Activated B cell treated with CpG ODN at 0.5 μM for 24 hours (primary cell): ENCODE data around the gene CCDC47. TPM values are rescaled to one million over a fixed set of nuclear protein-coding genes. Genes with fewer than 3 reads are reported as not detected.

Experiments used
- ATAC-seq: fragments of 200-7000 bp; cut with Tn5 transposase; one replicate; pipeline ENCODE4 v1.10.0; 2021; ENCODE audit warnings: low read depth, mild to moderate bottlenecking, moderate library complexity
- CTCF ChIA-PET: fragments of 350-600 bp; sonication (Branson Sonifier 250); formaldehyde crosslinking; loops from one replicate; lab custom pipeline; 2021; ENCODE audit warnings: antibody characterized with exemption; lab: Charles Lee
- POLR2A ChIA-PET: fragments of 350-600 bp; sonication (Branson Sonifier 250); formaldehyde crosslinking; loops from one replicate; lab custom pipeline; 2021; ENCODE audit warnings: antibody characterized with exemption; lab: Charles Lee
- DNase-seq: peaks from one replicate; pipeline ENCODE4 v3.0.0; 2022
- H3K27ac Mint-ChIP-seq: one replicate; pipeline ENCODE4 v1.8.0; 2020; ENCODE audit warnings: mixed read lengths
- H3K27me3 Mint-ChIP-seq: one replicate; pipeline ENCODE4 v1.8.0; 2021; ENCODE audit warnings: mixed read lengths
- H3K36me3 Mint-ChIP-seq: one replicate; pipeline ENCODE4 v1.8.0; 2021; ENCODE audit warnings: low read depth, mixed read lengths
- H3K4me1 Mint-ChIP-seq: one replicate; pipeline ENCODE4 v1.8.0; 2021; ENCODE audit warnings: mixed read lengths
- H3K4me3 Mint-ChIP-seq: one replicate; pipeline ENCODE4 v1.8.0; 2020; ENCODE audit warnings: mild to moderate bottlenecking, mixed read lengths
- H3K9me3 Mint-ChIP-seq: one replicate; pipeline ENCODE4 v1.8.0; 2020; ENCODE audit warnings: mixed read lengths
- CTCF ChIP-seq: fragments of 200-600 bp; IDR thresholded peaks from one replicate; pipeline ENCODE4 v1.8.0; 2022; ENCODE audit warnings: antibody characterized with exemption, mild to moderate bottlenecking
- intact Hi-C: fragments of 100-400 bp; cut with micrococcal nuclease; formaldehyde crosslinking; loops from one replicate; pipeline ENCODE4 v1.15.1; 2024
- total RNA-seq: library from RNA; stranded (reverse); gene quantifications from 2 replicates; pipeline ENCODE4 v1.2.3, GENCODE V29; 2022

Gene CCDC47
- total RNA-seq, 1 donor from 2014 or later = 47.6 TPM

- no peaks in the 10 kb centered on the region for H3K9me3 Mint-ChIP-seq
- ATAC-seq = no peak
- no peak for TF ChIP-seq CTCF
- peaks cover 98% of the 10 kb centered on the region for H3K36me3 Mint-ChIP-seq
- no peaks in the 10 kb centered on the region for H3K27me3 Mint-ChIP-seq
- ChIA-PET CTCF (interaction anchor here (0.6 kb wide), 1 partner anchor 24 kb away, joined by 3 read pairs; no protein-coding TSS in a partner anchor), POLR2A (interaction anchor here (1.2 kb wide), 1 partner anchor 42 kb away, joined by 5 read pairs; the partner anchor contains the start of genes CCDC47 and DDX42)
- DNase-seq = no peak
- intact Hi-C loops = no loop called here
- peaks cover 9% of the 10 kb centered on the region for H3K4me1 Mint-ChIP-seq
- H3K27ac Mint-ChIP-seq = no peak overlapping the region
- H3K4me3 Mint-ChIP-seq = no peak overlapping the region
Observed at GRCh38 chr17:63816123-63816522, 42.7 kb upstream of the CCDC47 start.

DNA sequence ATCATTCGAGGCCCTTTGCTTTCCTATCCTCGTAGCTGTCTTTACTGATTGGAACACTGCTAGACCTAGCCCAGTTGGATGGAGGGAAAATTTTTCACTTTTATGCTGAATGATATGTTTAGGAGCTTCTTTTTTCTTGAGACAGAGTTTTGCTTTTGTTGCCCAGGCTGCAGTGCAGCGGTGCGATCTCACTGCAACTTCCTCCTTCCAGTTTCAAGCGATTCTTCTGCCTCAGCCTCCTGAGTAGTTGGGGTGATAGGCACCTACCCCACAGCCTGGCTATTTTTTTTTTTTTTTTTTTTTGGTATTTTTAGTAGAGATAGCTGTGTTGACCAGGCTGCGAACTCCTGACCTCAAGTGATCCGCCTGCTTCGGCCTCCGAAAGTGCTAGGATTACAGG, 36.6 kb upstream of the CCDC47 start:
- no peak for TF ChIP-seq CTCF
- ATAC-seq (peak; percentile 65), DNase-seq (no peak)
- H3K27me3 Mint-ChIP-seq = no peaks in the 10 kb centered on the region
- ChIA-PET CTCF (interaction anchor here (1.0 to 1.1 kb wide), 2 partner anchors 67 to 112 kb away, joined by 3 read pairs; no protein-coding TSS in a partner anchor), POLR2A (interaction anchor here (1.8 kb wide), 1 partner anchor 36 kb away, joined by 5 read pairs; the partner anchor contains the start of genes CCDC47 and DDX42)
- H3K9me3 Mint-ChIP-seq = no peaks in the 10 kb centered on the region
- H3K4me3 Mint-ChIP-seq = no peak overlapping the region
- H3K36me3 Mint-ChIP-seq = peaks cover 93% of the 10 kb centered on the region
- peaks cover 15% of the 10 kb centered on the region for H3K4me1 Mint-ChIP-seq
- peak overlapping the region; percentile 36 for H3K27ac Mint-ChIP-seq
- intact Hi-C loops = no loop called here

- ATAC-seq = no peak
- intact Hi-C loops = no loop called here
- Mint-ChIP-seq H3K27me3 (no peaks in the 10 kb centered on the region), H3K4me3 (no peak overlapping the region), H3K27ac (no peak overlapping the region), H3K9me3 (no peaks in the 10 kb centered on the region), H3K4me1 (peaks cover 15% of the 10 kb centered on the region), H3K36me3 (peaks cover 77% of the 10 kb centered on the region)
- no peak for TF ChIP-seq CTCF
- no peak for DNase-seq
- ChIA-PET POLR2A (no interaction called here), CTCF (no interaction called here)
Observed at GRCh38 chr17:63805591-63805990, 32.2 kb upstream of the CCDC47 start.

DNA sequence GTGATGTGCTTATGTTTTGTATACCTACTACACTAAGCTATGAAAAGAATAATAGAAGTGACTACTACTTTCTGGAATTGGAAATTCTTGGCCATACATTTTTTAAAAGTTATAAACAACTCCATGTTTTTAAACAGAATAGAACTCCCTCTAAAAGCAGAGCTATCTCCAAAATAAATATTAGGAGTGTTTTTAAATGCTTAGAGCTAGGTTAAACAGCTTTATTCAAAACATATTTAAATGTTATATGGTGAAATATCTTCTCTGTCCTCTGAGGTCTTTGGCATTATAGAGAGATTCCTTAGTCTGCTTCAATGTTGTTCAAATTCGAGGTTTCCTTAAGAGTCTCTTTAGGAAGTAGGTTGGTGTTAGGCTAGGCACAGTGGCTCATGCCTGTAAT, 30.9 kb upstream of the CCDC47 start:
- POLR2A ChIA-PET = interaction anchor here (1.9 kb wide), 1 partner anchor 31 kb away, joined by 8 read pairs; the partner anchor contains the start of genes CCDC47 and DDX42
- no peak for ATAC-seq
- H3K4me1 Mint-ChIP-seq = peaks cover 6% of the 10 kb centered on the region

DNA sequence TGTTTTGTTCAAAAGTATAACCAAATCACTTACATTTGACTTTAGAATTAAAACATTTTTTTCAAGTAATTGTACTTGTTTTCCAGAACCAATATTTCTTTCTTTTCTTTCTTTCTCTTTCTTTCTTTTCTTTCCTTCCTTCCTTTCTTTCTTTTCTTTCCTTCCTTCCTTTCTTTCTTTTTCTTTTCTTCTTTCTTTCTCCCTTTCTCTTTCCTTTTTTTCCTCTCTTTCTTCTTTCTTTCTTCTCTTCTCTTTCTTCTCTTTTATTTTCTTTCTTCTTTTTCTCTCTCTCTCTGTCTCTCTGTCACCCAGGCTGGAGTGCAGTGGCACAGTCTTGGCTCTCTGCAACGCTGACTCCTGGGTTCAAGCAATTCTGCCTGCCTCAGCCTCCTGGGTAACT, 27.4 kb upstream of the CCDC47 start:
- Mint-ChIP-seq H3K4me3 (no peak overlapping the region), H3K36me3 (peaks cover 80% of the 10 kb centered on the region), H3K4me1 (no peaks in the 10 kb centered on the region), H3K27ac (no peak overlapping the region), H3K9me3 (no peaks in the 10 kb centered on the region), H3K27me3 (no peaks in the 10 kb centered on the region)
- ChIA-PET POLR2A (no interaction called here), CTCF (no interaction called here)
- intact Hi-C loops = no loop called here
- no peak for TF ChIP-seq CTCF
- ATAC-seq = no peak
- DNase-seq = no peak

More for the DNA sequence above, 30.9 kb upstream of the CCDC47 start:
- TF ChIP-seq CTCF = no peak
- CTCF ChIA-PET = no interaction called here
- no peak for DNase-seq
- Mint-ChIP-seq H3K27me3 (no peaks in the 10 kb centered on the region), H3K9me3 (no peaks in the 10 kb centered on the region), H3K27ac (no peak overlapping the region), H3K36me3 (peaks cover 79% of the 10 kb centered on the region), H3K4me3 (no peak overlapping the region)
- intact Hi-C loops = no loop called here
